ENCODE data around the gene SYT1. TPM values are rescaled to one million over a fixed set of nuclear protein-coding genes. Genes with fewer than 3 reads are reported as not detected.

SYT1 gene
- total and polyA plus RNA-seq, 7 donors, result 2.8 to 20.0 (median 10.6) TPM; not detected in 1

- no peaks in the 10 kb centered on the region for H3K4me1 ChIP-seq
- no peak overlapping the region for H3K4me3 ChIP-seq
- H3K9me3 ChIP-seq, result no peaks in the 10 kb centered on the region
- intact Hi-C loops (cut with DNase I), result no loop called here
- 83 to 89% methylated on average over 2 of the region's 2 CpGs for WGBS, 2 donors
- no peak overlapping the region for H3K27ac ChIP-seq
- no peak for DNase-seq
- H3K27me3 ChIP-seq, result no peaks in the 10 kb centered on the region
- TF ChIP-seq, protein P1, sequence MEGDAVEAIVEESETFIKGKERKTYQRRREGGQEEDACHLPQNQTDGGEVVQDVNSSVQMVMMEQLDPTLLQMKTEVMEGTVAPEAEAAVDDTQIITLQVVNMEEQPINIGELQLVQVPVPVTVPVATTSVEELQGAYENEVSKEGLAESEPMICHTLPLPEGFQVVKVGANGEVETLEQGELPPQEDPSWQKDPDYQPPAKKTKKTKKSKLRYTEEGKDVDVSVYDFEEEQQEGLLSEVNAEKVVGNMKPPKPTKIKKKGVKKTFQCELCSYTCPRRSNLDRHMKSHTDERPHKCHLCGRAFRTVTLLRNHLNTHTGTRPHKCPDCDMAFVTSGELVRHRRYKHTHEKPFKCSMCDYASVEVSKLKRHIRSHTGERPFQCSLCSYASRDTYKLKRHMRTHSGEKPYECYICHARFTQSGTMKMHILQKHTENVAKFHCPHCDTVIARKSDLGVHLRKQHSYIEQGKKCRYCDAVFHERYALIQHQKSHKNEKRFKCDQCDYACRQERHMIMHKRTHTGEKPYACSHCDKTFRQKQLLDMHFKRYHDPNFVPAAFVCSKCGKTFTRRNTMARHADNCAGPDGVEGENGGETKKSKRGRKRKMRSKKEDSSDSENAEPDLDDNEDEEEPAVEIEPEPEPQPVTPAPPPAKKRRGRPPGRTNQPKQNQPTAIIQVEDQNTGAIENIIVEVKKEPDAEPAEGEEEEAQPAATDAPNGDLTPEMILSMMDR (IDR thresholded peaks at IDR 0.05), result no peak
- TF ChIP-seq POLR2A (IDR thresholded peaks at IDR 0.05), result no peak
- no peak for TF ChIP-seq POLR2AphosphoS5 (IDR thresholded peaks at IDR 0.05)
- H3K36me3 ChIP-seq, result no peaks in the 10 kb centered on the region
Observed at GRCh38 chr12:79250960-79251755, 386.6 kb downstream of the SYT1 start.

- 74 to 82% methylated on average over 4 of the region's 4 CpGs for WGBS, 2 donors
- H3K27ac ChIP-seq, result no peak overlapping the region
- no peaks in the 10 kb centered on the region for H3K27me3 ChIP-seq
- TF ChIP-seq, protein P1 (IDR thresholded peaks at IDR 0.05), result no peak
- no peak for TF ChIP-seq EP300 (IDR thresholded peaks at IDR 0.05)
- no peak for TF ChIP-seq POLR2AphosphoS5 (IDR thresholded peaks at IDR 0.05)
- no peak for TF ChIP-seq POLR2A (IDR thresholded peaks at IDR 0.05)
- no peaks in the 10 kb centered on the region for H3K36me3 ChIP-seq
- H3K4me1 ChIP-seq, result no peaks in the 10 kb centered on the region
- DNase-seq, result no peak
- intact Hi-C loops (cut with DNase I), result no loop called here
- no peak overlapping the region for H3K4me3 ChIP-seq
- no peaks in the 10 kb centered on the region for H3K9me3 ChIP-seq
Observed at GRCh38 chr12:79252358-79253075, 387.9 kb downstream of the SYT1 start.

DNA sequence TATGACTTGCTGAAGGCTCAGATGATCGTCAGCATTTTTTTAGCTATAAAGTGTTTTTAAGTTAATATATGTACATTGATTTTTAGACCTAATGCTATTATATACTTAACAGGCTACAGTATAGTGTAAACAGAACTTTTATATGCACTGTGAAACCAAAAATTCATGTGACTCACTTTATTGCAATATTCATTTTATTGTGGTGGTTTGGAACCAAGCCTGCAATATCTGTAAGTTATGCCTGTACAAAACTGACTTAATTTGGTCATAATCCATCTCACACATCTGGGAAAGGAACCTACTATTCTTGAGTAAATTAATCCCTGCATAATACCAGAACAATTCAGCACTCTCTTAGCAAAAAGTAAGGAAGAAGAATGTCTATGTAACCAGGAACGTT, 390.7 kb downstream of the SYT1 start:
- H3K36me3 ChIP-seq, result no peaks in the 10 kb centered on the region
- WGBS, 2 donors, result 13 to 57% methylated on average over 2 of the region's 2 CpGs
- TF ChIP-seq EP300 (IDR thresholded peaks at IDR 0.05) (no peak), POLR2A (IDR thresholded peaks at IDR 0.05) (no peak), POLR2AphosphoS5 (IDR thresholded peaks at IDR 0.05) (no peak)
- TF ChIP-seq, protein P1 (IDR thresholded peaks at IDR 0.05), result no peak
- no peak overlapping the region for H3K27ac ChIP-seq
- no peak for DNase-seq
- no peaks in the 10 kb centered on the region for H3K4me1 ChIP-seq
- intact Hi-C loops (cut with DNase I), result no loop called here
- H3K27me3 ChIP-seq, result no peaks in the 10 kb centered on the region
- no peaks in the 10 kb centered on the region for H3K9me3 ChIP-seq
- H3K4me3 ChIP-seq, result no peak overlapping the region

- Histone ChIP-seq H3K27me3 (no peaks in the 10 kb centered on the region), H3K27ac (no peak overlapping the region), H3K36me3 (no peaks in the 10 kb centered on the region), H3K4me1 (no peaks in the 10 kb centered on the region), H3K4me3 (no peak overlapping the region), H3K9me3 (no peaks in the 10 kb centered on the region)
- DNase-seq, result no peak
- intact Hi-C loops (cut with DNase I), result no loop called here
- WGBS, 2 donors, result 82 to 89% methylated on average over 2 of the region's 2 CpGs
- TF ChIP-seq POLR2AphosphoS5 (IDR thresholded peaks at IDR 0.05) (no peak), POLR2A (IDR thresholded peaks at IDR 0.05) (no peak)
Observed at GRCh38 chr12:79260923-79261322, 396.3 kb downstream of the SYT1 start.

DNA sequence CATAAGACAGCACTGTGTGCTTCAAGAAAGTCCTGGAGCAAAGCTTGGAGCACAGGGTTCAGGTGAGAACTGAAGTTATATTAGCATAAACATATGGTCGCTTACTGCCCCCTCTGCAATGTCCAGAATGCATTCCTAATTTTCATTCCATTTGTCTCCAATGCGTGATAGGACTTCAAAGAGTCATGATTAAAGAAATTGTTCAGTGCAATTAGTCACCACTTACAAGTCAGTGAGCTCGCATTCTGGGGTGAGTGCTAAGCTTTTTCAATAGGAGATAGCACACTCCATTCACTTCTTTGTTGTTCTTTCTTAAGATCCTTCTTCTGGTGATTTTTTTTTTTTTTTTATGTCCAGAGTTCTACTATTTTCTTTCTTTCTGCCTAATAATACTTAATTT, 398.4 kb downstream of the SYT1 start:
- no peaks in the 10 kb centered on the region for H3K36me3 ChIP-seq
- no peak for DNase-seq
- H3K9me3 ChIP-seq, result no peaks in the 10 kb centered on the region
- no peak overlapping the region for H3K27ac ChIP-seq
- no peak for TF ChIP-seq POLR2A (IDR thresholded peaks at IDR 0.05)
- TF ChIP-seq, protein P1 (IDR thresholded peaks at IDR 0.05), result no peak
- TF ChIP-seq EP300 (IDR thresholded peaks at IDR 0.05), result no peak
- no peak for TF ChIP-seq POLR2AphosphoS5 (IDR thresholded peaks at IDR 0.05)
- H3K4me1 ChIP-seq, result no peaks in the 10 kb centered on the region
- 84 to 89% methylated on average over 3 of the region's 3 CpGs for WGBS, 2 donors
- H3K27me3 ChIP-seq, result no peaks in the 10 kb centered on the region
- no peak overlapping the region for H3K4me3 ChIP-seq
- intact Hi-C loops (cut with DNase I), result no loop called here

All from sigmoid colon (tissue), 7 donors.